NCI-H2196 treated with DMSO at 0.1 percent for 48 hours (cell line): ENCODE data around the gene EGFL7.
"Not testable (repeated sequence)": the region's sequence is repeated elsewhere in the genome, so short reads cannot be mapped to it uniquely, and the experiment has no call there.

Experiments used
- DNase-seq: peaks from one replicate; lab custom pipeline; 2025; ENCODE audit not compliant: unreplicated experiment; lab: John Stamatoyannopoulos, UW

Gene EGFL7

GRCh38 chr9:136695955-136696354, 33.2 kb downstream of the EGFL7 start:
- DNase-seq, result peak; percentile 56

GRCh38 chr9:136696502-136696901, 33.8 kb downstream of the EGFL7 start:
- DNase-seq, result no peak

- DNase-seq, result no peak
Measured at GRCh38 chr9:136697146-136697820, 34.6 kb downstream of the EGFL7 start.

GRCh38 chr9:136697821-136698526, 35.3 kb downstream of the EGFL7 start:
- DNase-seq, result no peak

GRCh38 chr9:136698635-136699246, 36.0 kb downstream of the EGFL7 start:
- DNase-seq, result no peak

GRCh38 chr9:136700304-136700703, 37.6 kb downstream of the EGFL7 start:
- no peak for DNase-seq

GRCh38 chr9:136700959-136701667, 38.4 kb downstream of the EGFL7 start:
- DNase-seq, result no peak

- no peak for DNase-seq
Measured at GRCh38 chr9:136701668-136702053, 38.9 kb downstream of the EGFL7 start.

GRCh38 chr9:136703276-136703860, 40.7 kb downstream of the EGFL7 start:
- no peak for DNase-seq

- not testable (repeated sequence) for DNase-seq
Measured at GRCh38 chr9:136704741-136705140, 42.0 kb downstream of the EGFL7 start.

- no peak for DNase-seq
Measured at GRCh38 chr9:136705564-136705963, 42.8 kb downstream of the EGFL7 start.

GRCh38 chr9:136707011-136707410, 44.3 kb downstream of the EGFL7 start:
- DNase-seq, result no peak

- DNase-seq, result no peak
Measured at GRCh38 chr9:136707849-136708517, 45.3 kb downstream of the EGFL7 start.

GRCh38 chr9:136709454-136710109, 46.9 kb downstream of the EGFL7 start:
- no peak for DNase-seq

GRCh38 chr9:136710543-136710942, 47.8 kb downstream of the EGFL7 start:
- DNase-seq, result no peak

GRCh38 chr9:136711219-136711648, 48.5 kb downstream of the EGFL7 start:
- not testable (repeated sequence) for DNase-seq

GRCh38 chr9:136711751-136712689, 49.3 kb downstream of the EGFL7 start, which contains the start of gene DIPK1B:
Gene DIPK1B, plus strand, starts transcription at chr9:136712572. Its CDS starts 94 bp downstream, at chr9:136712666.
- peak; percentile 13 for DNase-seq

GRCh38 chr9:136712690-136713544, 50.2 kb downstream of the EGFL7 start:
- DNase-seq, result no peak
